ENCODE results near the gene FAP.
A peak's percentile ranks its signal among the peaks of the same experiment; 100 is the strongest.

The FAP gene, protein sequence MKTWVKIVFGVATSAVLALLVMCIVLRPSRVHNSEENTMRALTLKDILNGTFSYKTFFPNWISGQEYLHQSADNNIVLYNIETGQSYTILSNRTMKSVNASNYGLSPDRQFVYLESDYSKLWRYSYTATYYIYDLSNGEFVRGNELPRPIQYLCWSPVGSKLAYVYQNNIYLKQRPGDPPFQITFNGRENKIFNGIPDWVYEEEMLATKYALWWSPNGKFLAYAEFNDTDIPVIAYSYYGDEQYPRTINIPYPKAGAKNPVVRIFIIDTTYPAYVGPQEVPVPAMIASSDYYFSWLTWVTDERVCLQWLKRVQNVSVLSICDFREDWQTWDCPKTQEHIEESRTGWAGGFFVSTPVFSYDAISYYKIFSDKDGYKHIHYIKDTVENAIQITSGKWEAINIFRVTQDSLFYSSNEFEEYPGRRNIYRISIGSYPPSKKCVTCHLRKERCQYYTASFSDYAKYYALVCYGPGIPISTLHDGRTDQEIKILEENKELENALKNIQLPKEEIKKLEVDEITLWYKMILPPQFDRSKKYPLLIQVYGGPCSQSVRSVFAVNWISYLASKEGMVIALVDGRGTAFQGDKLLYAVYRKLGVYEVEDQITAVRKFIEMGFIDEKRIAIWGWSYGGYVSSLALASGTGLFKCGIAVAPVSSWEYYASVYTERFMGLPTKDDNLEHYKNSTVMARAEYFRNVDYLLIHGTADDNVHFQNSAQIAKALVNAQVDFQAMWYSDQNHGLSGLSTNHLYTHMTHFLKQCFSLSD

DNA sequence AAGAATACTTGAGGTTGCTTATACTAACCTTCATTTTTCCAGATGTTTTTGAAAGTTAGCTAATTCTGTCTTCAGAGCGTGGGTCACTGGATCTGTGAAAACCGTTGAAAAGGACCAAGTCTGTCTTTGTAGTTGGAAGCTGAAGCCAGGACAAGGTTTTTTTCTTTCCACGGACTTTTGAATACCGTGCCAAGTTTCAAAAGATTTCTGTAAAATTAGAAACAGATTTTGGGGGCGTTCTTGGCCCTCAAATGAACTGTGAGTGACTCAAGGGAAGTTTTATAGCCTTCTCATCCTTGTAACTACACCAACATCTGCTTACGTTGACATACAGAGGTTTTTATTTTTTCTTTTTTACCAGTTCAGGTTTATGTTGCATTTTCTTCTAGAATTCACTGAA lies at the start of gene FAP:
Gene FAP, minus strand, starts transcription at position 152 of the 400 bp plus-strand sequence. Its CDS starts 118 bp downstream, at position 34.
- no peak for DNase-seq

DNA sequence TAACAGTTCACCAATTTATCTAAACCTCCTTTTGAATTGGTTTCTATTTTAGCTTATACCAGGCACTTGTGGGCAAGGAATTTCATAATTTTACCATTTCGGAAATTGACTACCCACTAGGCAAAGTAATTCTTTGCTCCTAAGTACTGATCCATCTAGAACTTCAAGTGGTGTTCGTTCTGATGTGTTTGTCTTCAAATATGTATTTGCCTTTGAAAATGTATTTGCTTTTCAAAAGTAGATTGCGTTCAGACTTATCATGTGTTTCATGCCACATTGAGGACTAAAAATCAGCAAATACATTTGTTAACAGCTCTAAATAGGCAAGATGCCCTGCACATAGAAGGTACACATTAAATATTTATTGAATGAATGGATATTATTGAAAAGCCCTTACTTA lies 48.5 kb upstream of the FAP start:
- DNase-seq: no peak

DNA sequence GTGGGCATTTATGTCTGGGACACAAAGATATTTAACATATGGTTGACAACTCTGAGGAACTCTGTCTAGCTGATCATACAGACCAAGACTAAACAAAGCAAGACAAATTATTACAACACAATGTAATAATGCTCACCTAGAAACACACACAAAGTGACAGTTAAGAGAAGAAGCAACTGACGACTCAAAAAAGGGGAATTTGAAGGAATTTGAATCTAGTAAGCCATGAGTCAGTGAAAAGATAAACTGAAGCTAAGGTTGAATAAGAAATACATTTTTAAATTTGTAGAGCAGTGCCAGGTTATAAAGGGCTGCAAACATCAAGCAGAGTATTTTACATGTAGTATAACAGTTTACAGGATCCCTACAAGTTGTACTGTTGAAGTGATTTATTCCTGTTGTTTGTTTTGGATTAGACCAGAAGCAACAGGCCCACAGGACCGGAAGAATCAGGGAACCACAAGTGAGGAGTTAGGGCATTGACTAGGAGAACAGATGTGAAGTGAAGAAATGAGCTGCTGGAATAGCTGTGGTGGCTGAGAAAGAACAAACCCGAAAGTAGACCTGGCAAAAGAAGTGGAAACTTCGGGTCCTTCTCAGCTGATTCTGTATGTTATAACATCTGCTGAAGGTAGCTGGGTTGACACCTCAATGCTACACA lies 39.6 kb upstream of the FAP start:
- DNase-seq: no peak

DNA sequence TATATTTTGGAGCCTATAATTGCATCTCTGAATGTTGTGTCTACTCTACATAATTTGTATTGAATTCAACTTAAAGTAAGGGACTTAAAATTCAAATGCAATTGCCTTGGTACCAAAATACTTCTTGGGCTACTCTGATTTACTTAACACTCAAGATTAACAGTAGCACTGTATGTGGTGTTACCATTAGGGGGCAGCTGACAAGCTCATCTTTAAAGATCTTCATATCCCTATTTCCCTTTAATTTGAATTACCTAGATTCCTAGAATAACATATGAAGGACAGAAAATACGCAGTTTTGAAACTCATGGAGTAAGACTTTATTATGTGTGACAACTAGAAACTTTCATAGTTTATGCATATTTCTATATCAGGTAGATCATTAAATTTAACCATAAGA lies 37.4 kb upstream of the FAP start:
- DNase-seq: no peak

DNA sequence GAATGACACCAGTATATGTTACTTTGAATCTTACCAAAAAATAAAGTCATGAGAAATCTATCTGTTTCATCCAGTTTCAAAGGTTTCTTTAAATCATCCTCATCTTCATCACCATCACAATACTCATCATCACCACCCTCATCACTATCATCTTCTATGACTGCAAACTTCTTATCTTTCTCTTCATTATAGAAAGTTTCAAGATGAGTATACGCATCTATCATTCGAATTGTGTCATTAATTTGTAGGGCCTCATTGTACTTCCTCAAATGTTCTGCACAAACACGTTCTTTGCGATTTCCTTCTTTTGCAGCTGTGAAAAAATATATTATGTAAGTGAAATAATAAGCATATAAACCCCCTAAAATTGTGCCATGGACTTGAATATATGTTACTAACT lies 34.1 kb upstream of the FAP start:
- no peak for DNase-seq

DNA sequence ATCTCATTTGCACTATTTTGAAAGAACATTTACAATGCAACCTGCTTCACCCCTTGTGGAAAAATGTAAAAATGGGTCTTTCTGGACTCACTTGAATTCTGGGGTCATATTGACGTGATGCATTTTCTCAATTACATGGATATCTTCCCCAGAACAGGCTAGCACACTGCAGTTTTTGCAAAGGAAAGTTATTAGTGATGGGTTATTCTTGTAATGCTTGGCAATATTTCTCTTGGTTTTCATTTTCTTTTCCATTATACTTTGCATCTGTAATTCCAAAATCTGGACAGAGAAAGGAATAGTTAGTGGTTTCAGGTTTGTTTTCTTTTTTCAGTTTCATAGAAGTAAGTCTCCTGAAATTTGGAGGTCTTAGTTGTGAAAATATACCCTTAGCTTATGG lies 24.8 kb upstream of the FAP start:
- no peak for DNase-seq

DNA sequence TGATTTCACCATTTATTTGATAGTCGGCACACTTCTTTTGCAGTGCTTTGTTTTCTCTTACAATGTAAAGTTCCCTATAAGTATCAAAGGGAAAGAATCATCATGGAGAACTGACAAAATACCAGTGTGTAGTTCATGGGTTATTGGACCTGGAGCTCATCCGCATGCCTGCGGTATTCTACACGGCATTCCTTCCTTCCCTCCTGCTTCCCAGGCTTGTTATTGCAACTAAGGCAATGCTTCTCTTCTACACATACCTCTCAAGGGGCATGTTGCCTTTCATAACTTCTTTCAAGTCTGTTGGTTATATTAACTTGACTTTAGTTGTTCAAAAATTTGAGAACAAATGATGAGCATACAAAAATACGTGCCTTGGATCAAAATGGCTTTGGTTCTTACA lies 24.3 kb upstream of the FAP start:
- DNase-seq: no peak

DNA sequence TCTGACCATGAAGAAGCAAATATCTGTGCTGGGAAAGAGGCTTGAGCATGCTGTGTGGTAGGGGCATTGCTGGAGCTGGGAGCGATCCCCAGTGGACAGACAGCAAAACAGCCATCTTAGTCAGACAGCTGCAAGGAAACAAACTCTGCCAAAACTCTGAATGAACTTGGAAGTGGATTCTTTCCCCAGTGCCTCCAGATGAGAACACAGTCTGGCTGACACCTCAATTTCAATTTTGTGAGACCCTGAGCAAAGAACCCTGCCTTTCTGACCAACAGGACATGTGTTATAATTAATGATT lies 23.2 kb upstream of the FAP start:
- DNase-seq: no peak

DNA sequence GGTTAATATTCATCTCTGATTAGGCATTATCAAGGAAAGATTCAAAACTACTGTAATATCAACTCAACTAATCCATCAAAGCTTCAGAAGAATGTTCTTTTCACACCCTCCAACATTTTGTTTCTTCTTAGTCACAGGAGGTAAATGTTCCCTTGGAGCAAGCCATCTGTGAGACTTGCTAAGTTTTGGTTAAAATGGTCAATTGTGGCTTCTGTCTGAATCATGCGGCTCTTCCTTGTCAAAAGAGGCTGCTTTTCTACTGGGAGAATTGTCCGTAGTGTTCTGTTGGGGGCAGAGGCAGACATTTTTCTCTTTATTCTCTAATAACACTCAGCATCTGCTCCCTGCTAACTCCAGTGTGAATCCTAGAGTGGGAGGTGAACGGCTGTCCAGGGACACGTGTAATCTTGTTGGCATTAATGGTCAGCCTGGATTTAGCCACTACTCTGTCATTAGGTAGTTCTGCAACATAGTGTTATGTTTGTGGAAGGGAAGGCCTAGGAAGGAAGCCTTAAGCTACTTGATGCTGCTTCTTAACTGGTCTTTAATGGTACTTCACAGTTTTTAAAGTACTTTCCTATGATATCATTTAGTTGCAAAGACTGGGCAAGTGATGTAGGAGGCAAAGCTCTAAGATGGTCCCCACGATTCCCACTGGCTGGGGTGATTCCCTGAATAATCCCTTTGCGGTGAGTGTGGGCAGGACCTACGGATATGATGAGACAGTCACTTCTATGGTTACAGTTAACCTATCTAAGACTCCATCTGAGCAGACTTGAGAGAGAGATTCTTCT lies 22.6 kb upstream of the FAP start:
- no peak for DNase-seq

DNA sequence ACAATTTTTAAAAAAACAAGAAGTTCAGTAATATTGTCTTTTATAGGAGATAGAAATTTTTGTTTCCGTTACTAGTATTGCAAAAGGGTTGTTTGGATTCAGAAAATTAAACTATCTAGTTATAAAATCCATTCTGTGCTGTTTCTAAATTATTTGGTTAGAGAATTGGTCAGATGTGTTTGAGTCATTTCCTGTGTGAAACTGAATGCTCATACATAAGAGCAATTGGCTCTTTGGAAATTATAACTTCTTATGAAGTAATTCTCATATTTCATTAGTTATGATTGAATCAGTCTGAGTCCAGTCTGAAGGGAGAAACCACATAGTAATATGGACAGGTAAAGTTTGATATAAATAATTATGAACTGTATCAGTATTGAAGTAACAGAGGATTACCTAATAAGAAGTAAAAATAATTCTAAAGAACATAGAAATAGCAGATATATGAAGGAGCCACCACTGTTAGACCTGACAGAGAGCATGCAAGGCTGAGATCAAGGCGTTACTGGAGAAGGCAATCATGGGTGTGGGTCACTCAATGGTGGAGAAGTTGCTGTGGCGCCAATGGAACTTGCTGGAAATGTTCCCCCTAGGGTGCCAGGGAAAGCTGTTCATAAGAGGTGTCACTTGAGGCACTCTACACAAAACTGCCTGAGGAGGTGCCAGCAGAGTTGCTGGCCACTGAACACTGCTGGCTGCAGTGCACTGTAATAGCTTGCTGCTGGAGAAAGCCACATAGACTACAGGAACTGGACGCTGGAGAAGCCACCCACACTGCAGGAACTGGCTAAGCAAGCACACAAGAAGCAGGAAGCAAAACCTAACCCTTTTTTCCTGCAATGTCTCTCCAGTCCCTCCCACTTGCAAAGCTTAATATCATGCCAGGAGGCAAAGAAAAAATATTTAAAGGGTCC lies 18.0 kb upstream of the FAP start:
- no peak for DNase-seq

DNA sequence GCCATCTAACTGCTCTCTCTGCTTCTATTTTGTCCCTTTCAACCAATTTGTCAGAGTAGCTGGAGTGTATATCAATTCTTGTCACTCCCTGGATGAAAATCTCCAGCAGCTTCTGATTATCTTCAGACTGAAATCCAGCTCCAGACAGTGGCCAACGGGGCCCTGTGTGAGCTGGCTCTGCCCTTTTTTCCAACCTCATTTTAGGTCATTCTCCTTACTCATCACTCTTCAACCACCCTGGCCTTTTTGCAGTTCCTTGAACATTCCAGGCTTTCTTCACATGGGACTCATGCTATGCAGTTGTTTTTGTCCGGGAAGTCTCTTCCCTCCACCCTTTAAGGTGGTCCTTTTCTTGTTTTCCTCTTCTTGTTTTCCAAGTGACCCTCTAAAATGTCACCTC lies 15.4 kb upstream of the FAP start:
- DNase-seq: no peak

DNA sequence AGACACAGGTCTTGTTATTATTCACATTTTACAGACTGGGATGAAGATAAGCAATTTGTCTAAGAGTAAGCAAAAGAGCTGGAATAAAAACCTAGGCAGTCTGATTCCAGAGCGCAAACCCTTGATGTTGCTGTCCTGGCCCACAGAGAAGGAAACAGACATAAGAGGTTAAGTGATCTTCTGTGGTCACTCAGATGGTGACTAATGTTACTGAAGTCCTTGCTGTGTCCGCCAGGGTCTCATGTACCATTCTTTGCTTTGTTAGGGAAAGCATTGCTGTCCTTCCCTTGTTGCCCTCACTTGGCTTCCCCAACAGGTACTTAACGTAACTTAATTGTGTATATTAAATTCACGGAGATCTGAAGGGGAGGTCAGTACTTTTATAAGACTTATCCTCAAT lies 14.9 kb upstream of the FAP start:
- DNase-seq: no peak

DNA sequence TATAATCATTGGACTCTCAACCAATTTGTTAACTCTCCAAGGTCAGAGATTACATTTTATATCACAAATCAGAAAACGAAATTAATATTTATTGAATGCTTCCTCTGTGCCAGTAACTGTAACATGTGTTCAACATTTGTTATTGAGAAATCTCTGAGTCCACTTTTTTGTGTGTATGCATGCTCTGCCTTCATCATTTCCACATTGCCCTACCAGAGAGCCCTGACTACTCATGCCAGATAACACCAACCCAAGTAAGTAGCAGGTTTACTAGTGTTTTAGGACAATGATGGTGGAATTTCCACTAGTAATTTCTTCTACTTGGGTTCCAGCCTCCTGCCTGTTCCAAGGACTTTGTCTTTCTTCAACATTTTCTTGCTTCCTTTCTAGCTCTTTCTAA lies 14.2 kb upstream of the FAP start:
- DNase-seq: no peak

DNA sequence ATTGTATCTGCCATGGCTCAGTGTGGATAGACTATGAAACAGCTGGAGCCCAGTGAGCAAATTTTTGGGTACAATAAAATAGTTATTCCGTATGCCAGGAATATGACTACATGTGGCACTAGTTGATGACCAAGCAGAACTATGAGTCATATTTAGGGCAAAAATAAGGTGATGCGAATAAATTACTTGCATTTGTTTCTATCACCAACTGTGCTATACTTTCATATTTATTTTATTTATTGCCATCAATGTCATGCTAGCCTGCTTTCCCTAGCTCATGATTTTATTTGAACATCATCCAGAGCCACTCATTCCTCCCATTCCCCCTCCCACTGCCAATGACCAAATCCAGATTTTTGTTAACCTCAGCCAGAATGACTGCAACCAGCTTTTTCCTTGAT lies 13.3 kb upstream of the FAP start:
- no peak for DNase-seq

DNA sequence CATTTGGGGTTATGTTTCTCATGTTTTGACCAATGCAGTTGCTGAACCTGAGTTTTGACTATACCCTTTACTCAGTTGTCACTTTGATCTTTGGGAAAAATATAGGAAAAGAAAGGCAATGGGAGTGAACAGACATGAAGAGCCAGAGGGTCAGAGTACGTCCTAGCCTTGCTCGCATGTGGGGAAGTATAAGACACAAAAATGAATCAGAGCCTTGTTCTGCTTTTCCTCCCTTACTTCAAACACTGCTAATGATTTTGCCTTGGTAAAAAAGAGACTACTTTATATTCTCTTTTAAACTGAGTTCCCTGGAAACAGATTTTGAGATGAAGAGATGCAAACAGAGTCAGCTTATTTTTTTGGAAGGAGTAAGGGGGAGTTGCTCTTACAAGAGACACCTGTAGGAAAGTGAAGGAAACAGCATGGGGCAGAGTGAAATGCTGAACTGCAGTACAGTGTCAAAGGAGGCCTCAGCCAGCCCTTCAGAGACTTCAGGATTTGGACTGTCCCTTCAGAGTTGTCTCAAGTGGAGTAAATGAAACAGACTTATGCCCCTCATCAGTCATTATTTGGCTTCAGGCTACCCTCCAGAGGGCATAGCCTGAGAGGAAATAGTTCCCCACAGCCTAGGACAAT lies 11.1 kb upstream of the FAP start:
- DNase-seq: no peak

DNA sequence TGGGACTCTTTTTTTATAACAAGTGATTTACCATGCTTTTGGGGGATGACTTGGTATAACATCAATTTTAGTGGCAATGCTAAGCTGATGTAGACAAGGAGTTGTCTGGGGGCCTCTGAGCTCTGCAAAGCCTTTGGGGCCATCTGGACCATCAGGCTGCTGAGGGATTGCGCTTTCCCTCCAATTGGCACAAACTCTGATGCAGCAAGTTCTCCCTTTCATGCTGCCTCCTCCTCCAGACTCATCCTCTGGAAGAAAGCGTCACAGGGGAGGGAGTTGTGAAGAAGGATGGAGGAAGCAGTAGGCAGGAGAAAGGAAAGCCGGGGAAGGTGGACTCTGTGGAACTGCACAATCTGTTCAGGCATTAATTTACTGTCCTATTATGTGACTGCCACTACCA lies 10.2 kb upstream of the FAP start:
- no peak for DNase-seq

DNA sequence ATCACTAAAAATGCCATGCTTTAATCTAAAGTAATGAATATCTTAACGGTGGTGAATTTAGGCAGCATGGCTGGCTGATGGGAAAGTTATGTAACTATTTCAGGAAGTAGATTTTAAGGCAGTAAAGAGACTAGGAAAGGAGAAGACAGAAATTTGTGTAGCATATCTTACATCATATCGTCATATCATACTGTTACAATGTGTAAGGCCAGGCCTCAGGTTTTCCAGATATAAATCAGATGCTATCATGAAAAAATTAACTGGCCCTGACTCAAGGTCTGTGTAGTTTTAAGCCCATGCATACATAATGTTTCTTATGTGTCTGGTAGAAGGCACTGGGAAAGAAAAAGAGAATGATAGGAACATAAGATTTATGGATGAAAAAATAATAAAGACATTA lies 8.9 kb upstream of the FAP start:
- no peak for DNase-seq

DNA sequence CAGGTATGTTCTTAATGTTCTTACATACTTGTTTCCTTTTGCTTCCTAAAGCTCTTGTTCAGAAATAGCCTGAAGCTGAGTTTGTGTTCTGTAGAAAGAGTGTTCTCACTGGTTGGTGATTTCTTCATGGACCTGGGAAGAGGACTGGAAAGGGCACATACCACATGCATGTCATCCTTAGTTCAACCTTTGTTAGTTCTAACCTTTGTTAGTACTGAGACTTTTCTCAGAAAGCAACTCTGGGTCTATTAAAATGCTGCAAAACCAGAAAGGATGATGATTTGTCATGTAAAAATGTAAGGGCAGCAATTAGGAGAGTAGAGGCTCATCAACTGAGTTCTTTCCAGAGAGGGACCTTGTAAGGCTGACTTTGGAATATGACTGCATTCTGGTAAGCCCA lies 2.5 kb upstream of the FAP start:
- DNase-seq: no peak

DNA sequence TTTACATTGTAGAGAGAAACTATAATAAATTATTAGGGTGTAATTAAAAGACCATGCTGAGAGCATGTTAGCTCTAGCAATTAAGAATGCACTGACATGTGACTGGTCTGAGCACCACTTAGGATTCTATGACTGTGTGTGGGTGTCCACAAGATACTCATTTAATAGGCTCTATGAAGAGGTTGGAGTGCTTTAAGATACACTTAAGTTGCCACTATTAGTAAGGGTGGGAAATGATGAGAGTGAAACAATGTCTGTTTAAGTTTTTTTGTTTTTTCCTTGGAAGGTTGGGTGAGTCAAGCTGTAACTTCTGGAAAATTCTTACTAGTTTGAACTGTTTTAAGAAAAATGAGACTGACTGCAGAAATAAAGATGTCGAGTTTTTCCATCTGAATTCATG lies 1.8 kb upstream of the FAP start:
- no peak for DNase-seq

DNA sequence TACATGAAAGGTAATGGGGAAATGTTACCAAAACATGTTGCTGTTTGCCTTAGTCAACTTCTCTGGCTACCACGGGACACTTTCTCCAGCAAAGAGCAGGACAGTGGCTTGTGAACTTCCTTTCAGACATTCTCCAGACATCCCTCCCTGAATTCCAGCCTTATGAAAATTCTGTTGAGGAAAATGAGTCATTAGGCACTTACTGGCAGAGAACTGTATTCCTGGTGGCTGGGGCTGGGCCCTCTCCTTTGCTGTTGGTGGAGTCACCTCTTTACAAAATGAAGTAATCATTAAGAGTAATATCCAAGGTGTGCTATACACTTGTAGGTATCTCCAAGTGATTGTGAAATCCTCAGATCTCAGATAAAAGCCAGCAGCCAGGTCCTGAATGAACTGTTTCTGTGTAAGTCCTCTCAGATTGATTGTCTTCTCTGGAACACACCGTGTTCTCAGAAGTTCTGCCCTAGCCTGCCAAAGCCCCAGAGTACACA lies 1.3 kb upstream of the FAP start:
- DNase-seq: peak in 1 of 14 donors; percentile 5

DNA sequence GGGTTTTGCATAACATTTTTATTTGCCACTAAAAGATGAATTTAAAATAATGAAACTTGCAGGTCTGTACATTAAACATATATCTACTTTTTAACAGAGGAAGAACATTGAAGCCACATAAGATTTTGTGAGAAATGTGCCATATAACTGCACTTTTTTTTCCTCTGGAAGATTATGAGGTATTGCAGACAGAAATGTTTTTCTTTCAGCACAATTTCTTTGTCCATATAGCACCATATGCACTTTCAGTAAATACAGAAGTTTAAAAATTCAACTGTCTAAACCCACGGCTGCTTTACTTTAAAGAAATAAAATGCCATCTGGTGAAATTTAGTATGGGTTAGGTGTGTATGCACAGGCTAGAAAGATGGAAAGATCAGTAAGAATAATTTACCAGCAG lies 470 bp upstream of the FAP start:
- no peak for DNase-seq

Measured in C1 segment of cervical spinal cord (tissue), 14 donors.